GM06990 (cell line): ENCODE data around the gene TNFAIP8L1.

Source experiments
- DNase-seq: peaks from one replicate; pipeline ENCODE4 v3.0.0-alpha.2; 2011; ENCODE audit not compliant: insufficient read length; ENCODE audit errors: extremely low read depth
- H3K27me3 ChIP-seq: replicated peaks from 2 replicates; pipeline ENCODE4 v1.6.0; 2011; ENCODE audit warnings: low read length; ENCODE audit not compliant: control insufficient read depth, insufficient read depth
- H3K36me3 ChIP-seq: 2 replicates; pipeline ENCODE4 v1.5.1; 2011; ENCODE audit warnings: low read length; ENCODE audit not compliant: control insufficient read depth, insufficient read depth
- H3K4me3 ChIP-seq: replicated peaks from 2 replicates; pipeline ENCODE4 v1.5.1; 2011; ENCODE audit warnings: low read depth, mild to moderate bottlenecking, control low read depth, low read length
- TF ChIP-seq, protein P1 (sequence below): IDR thresholded peaks from 2 replicates; pipeline ENCODE4 v1.5.1; 2011; ENCODE audit warnings: low read length, control low read depth, mild to moderate bottlenecking, inconsistent platforms; ENCODE audit not compliant: insufficient read depth, poor library complexity, severe bottlenecking

TNFAIP8L1 gene

DNA sequence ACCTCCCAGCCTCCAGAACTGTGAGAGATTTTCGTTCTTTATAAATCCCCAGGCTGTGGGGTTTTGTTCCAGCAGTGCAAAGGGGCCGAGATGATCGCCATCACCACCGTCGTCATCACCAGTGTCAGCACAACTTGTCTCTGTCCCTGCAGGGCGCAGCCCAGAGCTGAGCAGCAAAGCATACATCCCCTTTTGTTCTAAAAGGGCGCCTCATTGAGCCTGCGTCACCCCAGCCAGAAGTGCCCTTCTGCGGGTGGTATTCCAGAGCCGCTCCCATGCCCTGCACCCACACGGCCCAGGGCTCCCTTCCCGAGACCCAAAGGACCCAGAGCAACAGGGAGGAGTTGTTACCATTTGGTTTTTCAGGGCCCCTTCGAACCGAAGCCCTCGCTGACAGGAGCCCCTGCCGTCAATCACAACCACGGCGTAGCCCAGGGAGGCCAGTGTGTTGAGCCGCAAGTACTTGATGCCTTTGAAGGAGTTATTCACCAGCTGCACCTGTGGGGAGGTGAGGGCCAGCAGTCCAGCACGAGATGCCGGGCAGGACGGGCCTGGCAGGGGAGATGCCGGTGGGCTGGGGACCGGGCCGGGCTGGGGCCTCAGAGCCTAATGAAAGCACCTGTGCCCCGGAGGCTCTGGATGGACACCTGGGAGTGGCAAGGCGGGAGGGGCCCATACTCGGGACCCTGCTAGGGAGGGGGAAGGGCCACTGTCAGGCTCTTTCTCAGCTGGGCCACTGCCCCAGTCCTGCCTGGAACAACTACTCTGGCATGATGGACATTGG, 45.2 kb downstream of the TNFAIP8L1 start:
- peaks cover 39% of the 10 kb centered on the region for H3K36me3 ChIP-seq

DNA sequence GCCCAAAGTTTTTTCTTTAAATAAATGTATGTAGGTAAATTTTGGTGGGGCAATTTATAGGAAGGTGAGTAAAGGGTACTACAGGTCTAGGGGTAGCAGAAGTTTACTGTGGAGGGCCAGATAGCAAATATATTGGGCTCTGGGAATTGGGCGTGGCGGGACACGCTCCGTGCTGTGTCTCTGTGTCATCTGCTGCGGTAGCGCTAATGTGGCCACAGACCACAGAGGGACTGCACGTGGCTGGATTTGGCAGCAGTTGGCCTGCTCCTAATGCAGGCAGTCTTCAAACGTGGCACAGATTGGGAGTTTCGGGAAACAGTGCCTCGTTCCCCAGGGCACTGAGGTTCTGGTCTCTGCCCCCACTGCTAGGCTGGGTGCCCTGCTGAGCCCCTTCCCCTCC, 47.4 kb downstream of the TNFAIP8L1 start:
- H3K36me3 ChIP-seq, result peaks cover 40% of the 10 kb centered on the region
- no peak for DNase-seq
- TF ChIP-seq, protein P1, sequence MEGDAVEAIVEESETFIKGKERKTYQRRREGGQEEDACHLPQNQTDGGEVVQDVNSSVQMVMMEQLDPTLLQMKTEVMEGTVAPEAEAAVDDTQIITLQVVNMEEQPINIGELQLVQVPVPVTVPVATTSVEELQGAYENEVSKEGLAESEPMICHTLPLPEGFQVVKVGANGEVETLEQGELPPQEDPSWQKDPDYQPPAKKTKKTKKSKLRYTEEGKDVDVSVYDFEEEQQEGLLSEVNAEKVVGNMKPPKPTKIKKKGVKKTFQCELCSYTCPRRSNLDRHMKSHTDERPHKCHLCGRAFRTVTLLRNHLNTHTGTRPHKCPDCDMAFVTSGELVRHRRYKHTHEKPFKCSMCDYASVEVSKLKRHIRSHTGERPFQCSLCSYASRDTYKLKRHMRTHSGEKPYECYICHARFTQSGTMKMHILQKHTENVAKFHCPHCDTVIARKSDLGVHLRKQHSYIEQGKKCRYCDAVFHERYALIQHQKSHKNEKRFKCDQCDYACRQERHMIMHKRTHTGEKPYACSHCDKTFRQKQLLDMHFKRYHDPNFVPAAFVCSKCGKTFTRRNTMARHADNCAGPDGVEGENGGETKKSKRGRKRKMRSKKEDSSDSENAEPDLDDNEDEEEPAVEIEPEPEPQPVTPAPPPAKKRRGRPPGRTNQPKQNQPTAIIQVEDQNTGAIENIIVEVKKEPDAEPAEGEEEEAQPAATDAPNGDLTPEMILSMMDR, result no peak
- no peak overlapping the region for H3K4me3 ChIP-seq
- H3K27me3 ChIP-seq, result no peaks in the 10 kb centered on the region

More for the DNA sequence above, 45.2 kb downstream of the TNFAIP8L1 start:
- DNase-seq, result no peak
- H3K27me3 ChIP-seq, result no peaks in the 10 kb centered on the region
- H3K4me3 ChIP-seq, result no peak overlapping the region
- TF ChIP-seq, protein P1, result no peak

DNA sequence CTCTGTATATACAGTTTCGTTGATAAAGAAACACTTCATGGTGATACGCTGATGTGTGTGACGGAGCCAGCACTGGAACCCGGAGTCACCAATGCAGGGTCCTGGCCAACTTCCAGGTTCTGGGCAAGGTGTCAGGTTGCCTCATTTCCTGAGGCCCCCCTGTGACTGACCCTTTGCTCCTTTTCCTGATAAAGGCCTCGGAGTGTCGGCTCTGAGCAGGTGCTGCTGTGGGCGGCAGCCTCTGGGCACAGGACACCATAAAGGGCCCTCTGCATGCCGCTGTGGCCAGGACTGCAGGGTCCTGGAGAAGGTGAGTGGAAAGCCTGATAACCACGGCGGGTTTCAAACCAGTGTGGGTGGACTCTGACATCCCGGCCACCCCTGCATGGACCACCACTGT, 48.1 kb downstream of the TNFAIP8L1 start:
- no peak for DNase-seq
- no peak overlapping the region for H3K4me3 ChIP-seq
- H3K27me3 ChIP-seq, result no peaks in the 10 kb centered on the region
- TF ChIP-seq, protein P1, result no peak
- peaks cover 41% of the 10 kb centered on the region for H3K36me3 ChIP-seq

DNA sequence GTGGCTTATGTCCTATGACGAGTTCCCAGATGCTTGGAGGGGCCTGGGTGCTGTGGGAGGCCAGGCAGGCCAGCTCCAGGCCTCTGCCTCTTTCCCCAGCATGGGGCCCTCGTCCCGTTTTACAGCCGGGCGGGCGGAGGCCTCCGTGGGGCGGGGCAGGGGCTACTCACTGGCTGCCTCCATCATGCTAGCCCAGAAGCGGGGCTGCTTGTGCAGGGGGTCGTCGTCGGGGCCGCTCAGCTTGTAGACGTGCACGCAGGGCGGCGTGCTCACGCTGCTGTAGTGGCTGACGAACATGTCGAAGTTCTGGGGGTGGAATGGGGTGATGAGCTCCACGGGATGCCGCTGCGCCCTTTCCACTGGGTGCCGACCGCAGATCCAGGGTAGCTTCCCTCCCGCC, 49.3 kb downstream of the TNFAIP8L1 start:
- TF ChIP-seq, protein P1, result no peak
- H3K36me3 ChIP-seq, result peaks cover 43% of the 10 kb centered on the region

DNA sequence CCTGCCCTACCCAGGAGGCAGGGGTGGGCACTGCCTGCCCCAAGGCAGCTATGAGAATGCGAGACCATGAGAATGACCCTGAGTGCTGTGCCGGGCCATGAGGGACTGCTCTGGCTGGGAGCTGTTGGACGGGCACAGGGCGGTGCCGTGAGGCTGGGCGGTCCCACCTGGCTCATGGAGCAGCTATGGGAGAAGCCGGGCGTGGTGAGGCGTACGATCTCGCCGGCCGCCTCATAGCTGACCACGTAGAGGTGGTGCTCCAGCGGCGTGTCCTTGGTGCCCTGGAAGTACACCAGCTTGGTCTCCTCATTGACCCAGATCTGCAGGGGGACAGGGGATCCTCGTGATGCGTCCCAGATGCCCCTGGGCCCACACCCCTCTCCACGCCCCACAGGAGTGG, 50.1 kb downstream of the TNFAIP8L1 start:
- no peaks in the 10 kb centered on the region for H3K27me3 ChIP-seq
- no peak overlapping the region for H3K4me3 ChIP-seq
- H3K36me3 ChIP-seq, result peaks cover 41% of the 10 kb centered on the region
- TF ChIP-seq, protein P1, result no peak
- no peak for DNase-seq

More for the DNA sequence above, 49.3 kb downstream of the TNFAIP8L1 start:
- no peak for DNase-seq
- H3K4me3 ChIP-seq, result no peak overlapping the region
- no peaks in the 10 kb centered on the region for H3K27me3 ChIP-seq

DNA sequence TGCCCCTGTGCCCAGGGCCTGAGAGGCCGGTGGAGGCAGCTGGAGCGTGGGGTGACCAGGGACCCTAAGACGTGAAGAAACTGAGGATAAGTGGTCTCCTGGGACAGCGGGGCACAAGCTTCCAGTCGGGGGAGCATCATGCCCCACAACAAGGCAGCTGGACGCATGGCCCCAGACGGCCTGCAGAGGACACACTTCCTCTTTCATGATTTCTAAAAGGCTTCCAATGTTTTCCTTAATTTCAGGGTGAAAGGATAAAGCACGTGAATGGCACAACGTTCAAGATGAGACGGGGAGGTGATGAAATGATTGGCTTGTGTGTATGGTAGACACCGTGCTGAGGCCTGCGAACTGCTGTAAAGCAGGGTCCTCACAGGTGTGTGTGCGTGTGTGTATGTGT, 51.0 kb downstream of the TNFAIP8L1 start:
- Histone ChIP-seq H3K36me3 (peaks cover 48% of the 10 kb centered on the region), H3K4me3 (no peak overlapping the region), H3K27me3 (no peaks in the 10 kb centered on the region)
- no peak for DNase-seq
- TF ChIP-seq, protein P1, result no peak
